HG03520 (cell line): Measurements from ENCODE around the gene ANO4.
"Not testable (repeated sequence)": the region's sequence is repeated elsewhere in the genome, so short reads cannot be mapped to it uniquely, and the experiment has no call there.

Source experiments
- ATAC-seq: cut with Tn5 transposase; IDR thresholded peaks from one replicate; pipeline ENCODE4 v1.9.1; 2021; ENCODE audit warnings: mild to moderate bottlenecking, moderate library complexity; ENCODE audit not compliant: unreplicated experiment

Gene ANO4

GRCh38 chr12:100987552-100988521 is 193.3 kb downstream of the ANO4 start:
- ATAC-seq, result peak; percentile 96

GRCh38 chr12:100989509-100989908 is 194.9 kb downstream of the ANO4 start:
- not testable (repeated sequence) for ATAC-seq

DNA sequence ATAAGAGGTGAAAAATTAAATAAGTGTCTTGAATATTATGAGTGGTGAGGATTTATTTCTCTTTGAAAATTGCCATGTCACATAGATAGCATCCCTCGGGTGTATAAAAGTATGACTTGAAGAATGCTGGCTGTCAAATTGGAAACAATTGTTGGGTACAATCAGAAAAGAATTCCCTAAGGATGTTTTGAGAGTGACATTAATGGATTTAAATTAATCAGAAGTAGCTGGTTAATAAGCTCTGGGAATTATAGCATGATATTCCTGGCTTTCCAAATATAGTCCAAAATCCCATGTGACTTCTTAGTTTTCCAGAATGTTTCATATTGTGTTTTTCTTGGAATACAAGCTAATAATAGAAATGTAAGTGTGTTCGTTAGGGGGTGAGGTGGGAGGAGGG is 196.5 kb downstream of the ANO4 start:
- ATAC-seq, result no peak

DNA sequence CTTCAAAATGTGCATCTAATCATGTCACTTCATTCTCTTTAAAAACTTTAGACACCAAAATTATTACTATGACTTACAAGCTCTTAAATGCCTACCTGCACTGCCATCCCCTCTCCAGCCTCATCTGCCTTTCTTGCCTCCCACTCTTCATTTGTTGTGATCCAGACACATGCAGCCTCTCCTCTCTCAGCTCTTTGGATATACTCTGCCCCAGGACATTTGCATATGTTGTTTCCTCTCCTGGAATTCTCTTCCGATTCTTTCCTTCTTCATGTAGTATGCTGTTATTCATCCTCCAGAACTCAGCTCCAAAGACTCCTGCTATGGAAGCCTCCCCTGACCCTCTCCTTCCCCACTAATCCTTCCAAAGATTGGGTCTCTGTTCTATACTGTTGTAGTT is 197.6 kb downstream of the ANO4 start:
- ATAC-seq, result no peak

- no peak for ATAC-seq
Measured at GRCh38 chr12:100993916-100994450, 199.4 kb downstream of the ANO4 start.

- peak; percentile 75 for ATAC-seq
Measured at GRCh38 chr12:100995201-100995600, 200.6 kb downstream of the ANO4 start.

DNA sequence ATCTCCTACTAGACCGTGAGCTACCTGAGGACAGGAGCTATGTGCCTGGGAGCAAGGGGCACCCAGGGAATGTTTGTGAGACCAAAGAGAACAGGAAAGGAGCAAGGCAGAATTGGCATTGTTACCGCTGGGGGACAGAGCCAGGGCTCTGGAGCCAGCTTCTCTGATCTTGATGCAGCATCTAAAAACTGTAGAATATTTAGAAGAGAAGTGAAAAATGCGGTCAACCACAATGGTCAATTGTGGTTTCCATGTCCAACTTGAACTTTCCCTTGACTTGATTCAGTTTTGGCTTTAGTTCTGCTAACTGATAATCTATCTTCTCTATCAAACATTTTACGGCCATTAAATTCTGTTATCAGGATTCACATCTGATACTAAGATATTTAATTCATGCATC is 201.2 kb downstream of the ANO4 start:
- peak; percentile 76 for ATAC-seq

DNA sequence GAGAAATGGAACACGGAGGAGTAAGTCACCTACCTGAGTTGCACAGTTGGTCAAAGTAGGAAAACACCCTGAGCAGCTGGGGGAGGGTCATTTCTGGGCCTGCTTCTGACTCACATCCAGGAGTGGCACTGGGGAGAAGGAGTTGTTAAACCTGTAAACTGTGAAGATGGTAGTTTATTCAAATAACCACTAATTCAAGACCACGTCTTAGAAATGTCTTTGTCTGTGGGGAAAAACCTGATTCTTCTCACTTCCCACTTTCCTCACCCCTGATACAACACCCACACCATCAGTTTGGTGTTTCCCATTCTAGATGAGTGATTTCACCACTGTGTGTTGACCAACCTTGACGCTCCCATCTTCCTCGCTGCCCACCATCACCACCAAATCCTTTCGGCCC is 207.1 kb downstream of the ANO4 start:
- peak; percentile 66 for ATAC-seq

DNA sequence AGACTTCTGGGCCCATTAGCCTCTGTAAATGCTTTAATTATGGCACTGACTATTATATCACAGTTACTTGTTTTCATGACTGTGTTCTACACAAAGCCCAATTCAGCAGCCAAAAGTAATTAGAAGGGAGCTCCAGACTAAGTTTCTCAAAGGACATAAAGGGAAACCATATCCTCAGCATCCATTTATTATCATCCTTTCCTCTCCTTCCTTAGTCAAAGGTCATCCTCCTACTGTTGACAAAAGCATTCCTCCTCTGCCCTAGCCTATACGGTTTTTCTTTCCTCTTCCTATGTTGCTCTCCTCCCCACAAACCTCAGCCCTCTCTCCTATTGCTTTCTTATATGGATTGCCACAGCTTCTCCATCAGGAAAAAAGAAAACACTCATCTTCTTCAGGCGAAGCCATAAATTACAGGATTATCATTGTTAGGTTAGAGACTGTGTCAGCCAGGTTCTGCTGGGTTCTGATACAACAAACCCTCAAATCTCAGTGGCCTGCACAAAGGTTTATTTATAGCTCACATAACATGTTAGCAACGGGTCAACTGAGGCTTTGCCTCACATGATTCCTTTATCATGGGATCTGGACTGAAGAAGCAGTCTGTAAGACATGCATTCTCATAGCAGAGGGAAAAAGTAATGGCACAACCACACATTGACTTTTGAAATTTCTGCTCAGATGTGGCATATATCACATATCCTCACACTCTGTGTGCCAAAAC is 208.3 kb downstream of the ANO4 start:
- ATAC-seq, result no peak

DNA sequence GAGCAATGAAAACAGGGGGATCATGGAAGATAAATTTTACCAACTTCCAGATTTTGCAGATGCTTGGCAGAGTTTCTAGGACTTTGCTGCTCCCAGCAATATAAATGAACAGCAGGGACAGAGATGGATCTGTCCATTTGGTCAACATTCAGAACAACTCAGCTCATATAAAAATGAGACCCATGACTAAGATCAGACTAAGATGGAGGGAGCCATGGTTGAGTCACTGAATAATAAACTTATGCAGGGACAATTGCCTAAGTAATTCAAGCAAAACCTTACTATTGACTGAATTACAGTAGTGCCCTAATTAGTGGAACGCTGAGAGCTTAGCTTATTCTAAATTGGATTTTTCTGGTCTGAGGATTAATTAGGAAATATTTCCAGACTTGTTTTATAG is 210.3 kb downstream of the ANO4 start:
- no peak for ATAC-seq

DNA sequence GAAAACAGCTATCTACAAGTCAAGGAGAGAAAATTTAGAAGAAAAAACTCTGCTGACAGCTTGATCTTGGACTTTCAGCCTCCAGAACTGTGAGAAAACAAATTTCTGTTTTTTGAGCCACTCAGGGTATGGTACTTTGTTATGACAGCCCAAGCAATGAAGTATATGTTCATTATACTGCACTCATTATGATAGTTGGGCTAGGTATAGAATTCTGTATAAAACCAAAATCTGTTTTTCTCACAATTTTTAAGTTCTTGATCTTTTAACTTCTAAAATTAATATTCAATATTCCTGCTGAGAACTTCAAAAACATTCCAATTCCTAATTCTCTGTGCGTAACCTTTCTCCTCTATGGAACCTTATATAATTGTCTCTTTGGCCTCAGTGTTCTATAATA is 214.7 kb downstream of the ANO4 start:
- ATAC-seq, result no peak

GRCh38 chr12:101010896-101011295 is 216.3 kb downstream of the ANO4 start:
- no peak for ATAC-seq

- no peak for ATAC-seq
Measured at GRCh38 chr12:101013993-101014392, 219.4 kb downstream of the ANO4 start.

DNA sequence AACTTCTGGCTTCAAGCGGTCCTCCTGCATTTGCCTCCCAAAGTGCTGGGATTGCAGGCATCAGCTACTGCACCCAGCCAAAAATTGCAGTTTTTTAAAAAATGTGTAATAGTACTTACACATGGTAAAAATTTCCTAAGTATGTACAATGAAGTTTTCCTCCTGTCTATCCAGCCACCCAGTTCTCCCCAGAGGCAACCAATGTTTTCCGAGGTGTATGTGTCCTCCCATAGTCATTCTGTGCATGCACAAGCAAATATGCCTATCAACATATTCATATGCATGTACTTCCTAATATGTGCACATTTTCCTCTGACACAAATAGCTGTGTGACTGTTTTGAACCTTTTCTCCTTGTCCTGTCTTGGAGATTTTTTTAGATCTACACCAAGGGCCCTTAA is 220.5 kb downstream of the ANO4 start:
- no peak for ATAC-seq

- no peak for ATAC-seq
Measured at GRCh38 chr12:101018540-101018939, 224.0 kb downstream of the ANO4 start.

GRCh38 chr12:101019201-101019600 is 224.6 kb downstream of the ANO4 start:
- ATAC-seq, result no peak

- no peak for ATAC-seq
Measured at GRCh38 chr12:101019667-101020066, 225.1 kb downstream of the ANO4 start.

GRCh38 chr12:101021442-101021841 is 226.9 kb downstream of the ANO4 start:
- ATAC-seq, result no peak

GRCh38 chr12:101021911-101022388 is 227.4 kb downstream of the ANO4 start:
- no peak for ATAC-seq

GRCh38 chr12:101027200-101027599 is 232.6 kb downstream of the ANO4 start:
- no peak for ATAC-seq

- ATAC-seq, result no peak
Measured at GRCh38 chr12:101027816-101028215, 233.2 kb downstream of the ANO4 start.
